GM18858 (cell line): Measurements from ENCODE around the gene OSCAR.
"Not testable (repeated sequence)": the region's sequence is repeated elsewhere in the genome, so short reads cannot be mapped to it uniquely, and the experiment has no call there.

Source experiments
- ATAC-seq: cut with Tn5 transposase; IDR thresholded peaks from one replicate; pipeline ENCODE4 v1.9.1; 2021; ENCODE audit not compliant: unreplicated experiment

The OSCAR gene

DNA sequence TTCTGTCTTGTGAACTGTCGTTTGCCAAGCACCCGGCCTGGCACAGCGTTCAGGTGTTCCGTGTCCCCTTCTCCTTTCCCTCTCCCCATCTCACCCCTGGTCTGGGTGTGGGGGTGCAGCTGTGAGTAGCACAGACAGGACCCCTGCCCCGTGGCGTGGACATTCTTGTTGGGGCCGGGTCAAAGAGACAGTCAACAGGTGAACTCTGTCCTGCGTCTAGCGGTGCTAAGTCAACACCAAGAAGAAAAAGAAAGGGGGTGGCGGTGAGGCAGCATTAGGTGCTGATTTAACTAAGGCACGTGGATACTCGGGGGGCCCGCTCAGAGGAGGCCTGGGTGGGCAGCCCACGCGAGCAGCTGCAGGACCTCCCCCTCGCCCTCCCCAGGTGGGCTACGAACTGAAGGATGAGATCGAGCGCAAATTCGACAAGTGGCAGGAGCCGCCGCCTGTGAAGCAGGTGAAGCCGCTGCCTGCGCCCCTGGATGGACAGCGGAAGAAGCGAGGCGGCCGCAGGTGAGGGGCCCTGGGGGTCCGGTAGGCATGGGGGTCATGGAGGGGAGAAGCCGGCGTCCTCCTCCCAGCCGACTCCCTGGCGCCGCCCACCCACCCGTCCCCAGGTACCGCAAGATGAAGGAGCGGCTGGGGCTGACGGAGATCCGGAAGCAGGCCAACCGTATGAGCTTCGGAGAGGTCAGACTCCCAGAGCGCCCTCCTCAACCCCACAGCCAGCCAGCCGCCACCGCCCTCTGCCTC, 27.3 kb upstream of the OSCAR start:
- no peak for ATAC-seq

DNA sequence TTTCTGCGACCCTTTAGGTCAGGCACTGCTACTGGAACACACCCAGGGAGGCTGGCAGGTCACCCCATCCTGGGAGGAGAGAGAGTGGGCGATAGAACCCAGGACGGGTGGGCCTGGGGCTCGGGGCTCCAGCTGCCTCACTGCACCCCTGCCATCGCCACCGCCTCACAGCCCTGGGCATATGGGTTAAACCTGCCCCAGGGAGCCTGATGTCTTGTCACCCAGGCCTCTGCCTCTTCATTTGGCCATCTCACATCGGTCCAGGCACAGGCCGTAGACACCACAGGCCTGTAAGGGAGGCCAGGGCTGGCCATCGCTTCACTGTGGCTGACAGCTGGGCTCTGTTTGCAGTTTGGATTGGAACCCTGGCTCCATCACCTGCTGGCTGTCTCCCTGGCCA, 25.1 kb upstream of the OSCAR start:
- ATAC-seq: no peak

DNA sequence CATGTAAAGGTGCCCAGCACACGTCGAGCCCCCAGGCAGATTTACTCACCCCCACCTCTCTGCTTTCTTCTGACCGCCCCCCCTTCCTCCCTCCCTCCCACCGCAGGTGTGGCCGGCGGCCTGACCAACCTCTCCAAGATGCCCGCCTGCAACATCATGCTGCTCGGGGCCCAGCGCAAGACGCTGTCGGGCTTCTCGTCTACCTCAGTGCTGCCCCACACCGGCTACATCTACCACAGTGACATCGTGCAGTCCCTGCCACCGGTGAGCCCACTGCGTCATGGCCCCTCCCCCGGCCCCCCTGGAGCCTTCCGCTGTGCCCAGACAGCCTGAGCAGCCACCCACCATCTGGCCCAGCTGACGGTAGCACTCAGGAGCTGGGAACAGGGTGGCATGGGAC, 23.8 kb upstream of the OSCAR start:
- ATAC-seq: no peak

DNA sequence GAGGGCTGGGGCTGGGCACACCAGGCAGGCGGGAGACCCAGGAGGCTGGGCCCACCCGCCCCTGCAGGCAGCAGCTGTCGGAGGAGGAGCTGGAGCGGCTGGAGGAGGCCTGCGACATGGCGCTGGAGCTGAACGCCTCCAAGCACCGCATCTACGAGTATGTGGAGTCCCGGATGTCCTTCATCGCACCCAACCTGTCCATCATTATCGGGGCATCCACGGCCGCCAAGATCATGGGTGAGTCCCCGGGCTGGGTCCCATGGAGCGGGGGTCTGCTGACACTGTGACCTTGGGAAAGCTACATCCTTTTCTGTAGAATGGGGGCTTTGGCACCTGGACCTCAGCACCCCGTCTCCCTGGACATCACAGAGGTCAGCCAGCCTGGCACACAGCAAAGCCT, 23.1 kb upstream of the OSCAR start:
- no peak for ATAC-seq

DNA sequence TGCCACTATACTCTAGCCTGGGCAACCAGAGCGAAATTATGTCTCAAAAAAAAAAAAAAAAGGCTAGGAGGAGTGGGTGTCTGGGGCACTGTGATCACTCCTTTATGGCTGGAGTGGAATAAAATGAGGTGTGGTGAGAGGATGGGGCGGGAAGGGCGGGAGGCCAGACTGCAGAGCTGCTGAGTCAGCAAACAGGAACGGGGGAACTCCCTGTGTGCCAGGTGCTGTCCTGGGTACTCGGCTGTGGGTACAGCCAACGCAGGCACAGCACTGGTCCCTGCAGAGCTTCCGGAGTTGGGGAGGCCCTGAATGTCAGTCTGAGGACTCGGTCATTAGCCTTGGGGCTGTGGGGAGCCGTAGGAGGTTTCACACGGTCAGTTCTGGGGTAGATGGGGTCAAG, 20.7 kb upstream of the OSCAR start:
- no peak for ATAC-seq

DNA sequence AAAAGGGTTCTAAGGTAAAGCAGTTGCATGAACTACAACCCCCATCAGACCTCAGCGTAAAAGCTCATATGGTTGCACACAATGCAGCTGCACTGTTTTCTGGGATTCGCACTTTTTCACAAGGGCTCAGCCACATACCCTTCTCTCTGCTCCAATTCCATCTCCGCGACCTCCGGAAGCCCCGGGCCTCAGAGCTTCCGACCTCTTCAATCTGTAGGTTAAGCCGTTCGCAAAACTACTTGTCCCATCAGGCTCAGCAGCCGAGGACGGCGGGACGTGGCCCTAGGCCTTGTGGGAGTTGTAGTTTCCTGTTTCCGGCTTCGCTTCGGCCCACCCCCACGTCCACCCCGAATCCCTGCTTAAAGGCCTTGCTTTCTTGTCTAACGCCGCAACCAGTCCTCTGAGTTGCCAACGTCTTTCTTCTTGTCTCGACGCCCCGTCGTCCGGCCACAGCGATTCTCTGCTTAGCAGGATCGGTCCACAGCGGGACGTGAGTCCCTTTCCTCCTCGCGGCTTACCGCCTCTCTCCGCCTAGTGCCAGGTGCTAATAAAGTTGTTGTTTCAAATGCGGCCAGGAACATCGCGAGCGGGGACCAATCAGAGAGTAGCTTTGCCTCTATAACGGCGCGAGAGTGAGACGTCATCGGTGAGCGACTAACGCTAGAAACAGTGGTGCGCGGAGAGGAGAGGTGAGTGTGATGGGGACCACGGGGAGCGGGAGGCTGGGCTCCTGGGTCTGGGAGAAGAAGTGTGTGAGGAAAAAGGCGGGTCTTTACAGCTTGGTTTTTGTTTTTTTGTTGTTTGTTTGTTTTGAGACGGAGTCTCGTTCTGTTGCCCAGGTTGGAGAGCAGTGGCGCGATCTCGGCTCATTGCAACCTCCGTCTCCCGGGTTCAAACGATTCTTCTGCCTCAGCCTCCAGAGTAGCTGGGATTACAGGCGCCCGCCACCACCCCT, 14.8 kb upstream of the OSCAR start, which contains the start of the genes PRPF31 and TFPT:
Gene PRPF31, plus strand, starts transcription at position 646 of the 955 bp plus-strand sequence. CDS start 2,525 bp downstream, outside the sequence.
Gene TFPT, minus strand, starts transcription at position 549 of the 955 bp plus-strand sequence. Its CDS starts 388 bp downstream, at position 161.
- peak; percentile 61 for ATAC-seq

DNA sequence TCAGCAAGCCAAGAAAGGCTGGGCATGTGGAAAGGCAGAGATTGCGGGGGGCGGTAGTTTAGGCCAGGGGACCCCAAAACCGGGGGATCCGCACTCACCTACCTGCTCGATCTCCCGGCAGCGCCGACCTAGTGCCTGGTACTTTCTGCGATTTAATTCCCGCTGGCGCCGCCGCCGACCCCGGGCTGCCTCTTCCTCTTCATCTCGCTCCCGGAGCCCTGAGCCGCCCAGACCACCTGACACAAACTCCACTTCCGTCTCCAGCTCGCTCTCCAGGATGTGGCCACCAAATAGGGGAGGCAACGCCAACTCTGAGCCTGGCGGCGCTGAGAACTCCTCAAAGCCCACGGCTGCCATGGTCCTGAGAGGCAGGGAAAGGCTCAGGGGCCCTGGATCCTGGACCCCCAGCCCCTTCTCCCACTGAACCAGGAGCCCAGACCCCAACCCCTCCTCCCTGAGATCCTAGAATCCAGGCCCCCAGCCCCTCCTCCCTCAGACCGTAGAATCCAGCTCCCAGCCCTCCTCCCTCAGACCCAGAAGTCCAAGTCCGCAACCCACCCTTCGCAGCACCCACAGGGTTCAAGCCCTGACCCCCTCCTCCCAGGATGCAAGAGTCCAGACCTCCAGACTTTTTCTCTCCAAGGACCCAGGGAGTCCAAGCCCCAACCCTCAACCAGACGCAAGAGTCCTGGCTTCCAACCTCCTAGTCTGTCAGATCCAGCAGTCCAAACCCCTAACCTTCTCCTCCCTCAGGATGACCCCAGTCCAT, 13.9 kb upstream of the OSCAR start:
- ATAC-seq: no peak

DNA sequence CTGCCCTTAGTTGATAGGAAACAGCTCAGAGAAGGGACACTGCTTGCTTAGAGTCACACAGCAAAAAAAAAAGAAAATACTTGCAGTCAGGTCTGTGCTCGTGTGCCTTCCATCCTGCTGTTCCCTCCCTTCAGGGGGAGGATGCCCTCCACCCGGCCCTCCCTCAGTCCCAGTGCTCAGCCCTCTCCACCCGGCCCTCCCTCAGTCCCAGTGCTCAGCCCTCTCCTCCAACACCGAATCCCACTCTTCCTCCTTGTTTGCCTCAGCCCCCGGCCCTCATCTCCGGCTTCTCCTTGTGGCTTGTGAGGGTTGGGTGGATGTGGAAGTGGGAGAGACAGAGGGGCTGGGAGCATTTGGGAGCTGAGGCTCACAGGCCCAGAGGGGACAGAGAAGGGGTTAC, 9.0 kb upstream of the OSCAR start:
- ATAC-seq: no peak

DNA sequence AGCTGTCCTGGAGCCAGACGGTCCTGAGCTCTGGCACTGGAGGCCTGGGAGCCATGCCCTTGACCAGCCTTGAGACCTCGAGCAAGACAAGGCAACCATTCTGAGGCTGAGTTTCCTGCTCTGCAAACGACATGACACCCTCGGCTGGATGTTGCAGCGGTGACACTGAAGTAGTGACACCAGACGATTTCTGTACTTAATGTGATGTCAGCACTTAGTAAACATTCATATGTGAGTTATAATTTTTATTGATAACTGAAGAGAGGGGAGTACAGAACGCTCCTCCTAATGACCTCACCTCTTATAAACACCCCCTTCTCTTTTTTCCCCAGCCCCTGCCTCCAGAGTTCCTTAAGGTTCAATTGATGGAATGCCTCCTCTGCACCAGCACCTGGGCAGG, 7.9 kb upstream of the OSCAR start:
- no peak for ATAC-seq

DNA sequence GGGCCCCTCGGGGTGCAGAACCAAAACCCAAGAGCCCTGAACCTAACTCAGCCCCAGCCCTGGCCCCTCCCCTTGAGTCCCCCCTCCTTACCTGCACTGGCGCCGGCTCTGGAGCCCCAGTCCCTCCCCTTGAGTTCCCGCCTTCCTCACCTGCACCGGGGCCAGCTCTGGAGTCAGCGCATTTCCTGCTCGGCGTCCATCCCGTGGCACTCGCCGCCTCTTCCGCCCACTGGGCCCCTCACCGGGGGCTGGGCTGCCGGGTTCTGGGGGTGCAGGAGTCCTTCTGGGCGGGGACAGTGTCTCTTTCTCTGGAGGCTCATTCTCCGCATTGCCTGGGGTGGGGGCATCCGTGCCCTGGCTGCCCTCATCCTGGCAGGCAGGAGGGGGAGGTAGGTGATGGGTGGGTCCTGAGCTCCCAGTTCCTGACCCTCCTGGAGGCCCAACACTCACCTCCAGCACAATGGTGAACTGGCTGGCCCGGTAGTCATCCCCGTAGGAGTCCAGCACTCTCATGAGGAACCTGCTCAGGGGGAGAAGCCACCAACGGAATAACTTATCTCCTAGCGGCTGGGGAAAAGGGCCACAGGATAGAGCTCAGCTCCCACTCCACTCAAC, 7.4 kb upstream of the OSCAR start:
- ATAC-seq: no peak

DNA sequence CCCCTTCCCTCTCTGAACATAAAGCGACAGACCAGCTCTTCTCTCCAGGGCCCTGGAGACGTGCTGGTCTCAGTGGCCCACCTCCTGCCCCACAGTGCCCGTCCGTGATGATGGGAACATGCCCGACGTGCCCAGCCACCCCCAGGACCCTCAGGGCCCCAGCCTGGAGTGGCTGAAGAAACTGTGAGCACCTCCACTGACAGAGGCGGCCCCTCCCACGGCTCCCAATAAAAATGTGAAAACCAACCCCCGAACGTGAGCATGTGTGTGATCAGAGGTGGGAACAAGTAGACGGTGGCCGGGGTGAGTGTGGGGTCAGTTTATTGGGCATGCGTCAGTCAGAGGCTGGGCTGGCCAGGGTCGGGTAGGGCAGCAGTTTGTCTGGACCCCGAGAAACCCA, 6.1 kb upstream of the OSCAR start:
- no peak for ATAC-seq

DNA sequence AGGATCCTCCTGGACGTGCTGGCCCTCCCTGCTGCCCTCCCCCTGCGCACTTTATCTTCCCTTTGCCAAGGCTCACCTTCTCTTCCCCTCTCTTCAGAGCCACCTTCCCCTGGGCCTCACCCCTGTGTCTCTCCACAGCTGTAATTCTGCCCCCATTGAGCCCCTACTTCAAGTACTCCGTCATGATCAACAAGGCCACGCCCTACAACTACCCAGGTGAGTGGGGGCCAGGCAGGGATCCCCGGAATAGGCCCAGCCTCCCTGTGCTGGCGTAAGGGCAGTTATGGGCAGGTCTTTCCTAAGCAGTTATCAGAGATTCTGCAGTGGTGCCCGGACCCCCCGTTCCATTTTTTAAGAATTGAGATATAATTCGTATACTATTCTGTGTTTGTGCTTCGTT, 5.2 kb upstream of the OSCAR start:
- ATAC-seq: no peak

DNA sequence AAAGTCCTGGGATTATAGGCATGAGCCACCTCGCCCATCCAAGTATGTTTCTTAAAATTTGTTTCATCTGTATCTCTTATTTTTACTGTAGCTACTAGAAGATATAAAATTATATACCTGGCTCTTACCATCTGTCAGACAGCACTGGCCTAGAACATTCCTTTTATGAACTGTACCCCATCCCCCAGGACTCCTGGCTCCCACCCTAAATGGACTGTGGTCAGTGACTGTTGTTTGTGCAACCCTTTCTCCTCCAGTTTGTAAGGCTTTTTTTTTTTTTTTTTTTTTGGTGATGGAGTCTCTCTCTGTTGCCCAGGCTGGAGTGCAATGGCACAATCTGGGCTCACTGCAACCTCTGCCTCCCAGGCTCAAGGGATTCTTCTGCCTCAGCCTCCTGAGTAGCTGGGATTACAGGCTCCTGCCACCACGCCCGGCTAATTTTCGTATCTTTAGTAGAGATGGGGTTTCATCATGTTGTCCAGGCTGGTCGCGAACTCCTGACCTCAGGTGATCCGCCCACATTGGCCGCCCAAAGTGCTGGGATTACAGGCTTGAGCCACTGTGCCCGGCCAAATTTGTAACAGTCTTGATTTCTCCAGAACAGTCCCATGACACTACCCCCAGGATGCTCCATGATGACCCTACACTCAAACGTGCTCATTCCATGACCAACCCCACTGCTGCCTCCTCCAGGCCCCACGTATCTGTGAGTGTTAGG, 4.6 kb upstream of the OSCAR start:
- ATAC-seq: no peak

DNA sequence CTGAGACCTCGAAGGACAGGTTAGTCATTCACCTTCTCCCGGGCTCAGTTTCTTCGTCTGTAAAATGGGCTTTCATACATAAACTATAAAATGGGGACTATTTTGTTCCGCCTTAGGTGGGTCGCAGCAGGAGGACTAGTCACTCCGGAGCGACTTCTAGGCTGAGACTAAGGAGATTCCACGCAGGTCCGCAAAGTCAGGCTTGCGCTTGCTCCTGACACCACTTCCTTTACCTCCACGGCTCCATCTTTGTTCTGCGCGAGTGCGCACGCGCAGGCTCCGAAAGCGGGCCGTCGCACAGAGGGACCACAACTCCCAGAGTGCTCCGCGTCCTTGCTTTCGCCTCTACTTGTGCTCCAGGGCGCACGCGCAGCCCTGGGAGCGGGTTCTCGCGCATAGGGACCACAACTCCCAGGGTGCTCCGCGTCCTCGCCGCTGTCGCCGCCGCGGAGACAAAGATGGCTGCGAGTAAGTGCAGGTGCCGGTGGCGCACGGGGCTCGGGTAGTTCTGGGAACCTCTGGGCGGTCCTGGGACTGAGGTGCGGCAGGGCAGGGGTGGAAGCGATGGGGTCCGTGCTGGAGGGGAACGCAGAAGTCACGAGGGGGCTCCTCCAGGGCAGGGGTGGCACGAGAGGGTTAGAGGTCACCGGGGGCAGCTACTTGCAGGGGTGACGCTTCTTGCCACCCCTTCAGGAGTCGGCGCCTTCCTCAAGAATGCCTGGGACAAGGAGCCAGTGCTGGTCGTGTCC, 2.0 kb upstream of the OSCAR start, which contains the start of gene NDUFA3:
Gene NDUFA3, plus strand, starts transcription at position 435 of the 749 bp plus-strand sequence. Its CDS starts 24 bp downstream, at position 459.
- peak; percentile 94 for ATAC-seq

DNA sequence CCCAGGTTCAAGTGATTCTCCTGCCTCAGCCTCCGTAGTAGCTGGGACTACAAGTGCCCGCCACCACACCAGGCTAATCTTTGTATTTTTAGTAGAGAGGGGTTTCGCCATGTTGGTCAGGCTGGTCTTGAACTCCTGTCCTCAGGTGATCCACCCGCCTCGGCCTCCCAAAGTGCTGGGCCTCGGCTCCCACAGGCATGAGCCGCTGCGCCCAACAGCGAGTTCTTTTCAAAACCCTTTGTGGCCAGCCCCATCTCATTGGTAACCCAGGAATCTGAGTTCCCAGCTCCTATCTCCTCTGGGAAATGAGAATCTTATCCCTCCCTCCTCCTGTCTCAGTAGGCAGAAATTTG, 724 bp downstream of the OSCAR start:
- not testable (repeated sequence) for ATAC-seq

DNA sequence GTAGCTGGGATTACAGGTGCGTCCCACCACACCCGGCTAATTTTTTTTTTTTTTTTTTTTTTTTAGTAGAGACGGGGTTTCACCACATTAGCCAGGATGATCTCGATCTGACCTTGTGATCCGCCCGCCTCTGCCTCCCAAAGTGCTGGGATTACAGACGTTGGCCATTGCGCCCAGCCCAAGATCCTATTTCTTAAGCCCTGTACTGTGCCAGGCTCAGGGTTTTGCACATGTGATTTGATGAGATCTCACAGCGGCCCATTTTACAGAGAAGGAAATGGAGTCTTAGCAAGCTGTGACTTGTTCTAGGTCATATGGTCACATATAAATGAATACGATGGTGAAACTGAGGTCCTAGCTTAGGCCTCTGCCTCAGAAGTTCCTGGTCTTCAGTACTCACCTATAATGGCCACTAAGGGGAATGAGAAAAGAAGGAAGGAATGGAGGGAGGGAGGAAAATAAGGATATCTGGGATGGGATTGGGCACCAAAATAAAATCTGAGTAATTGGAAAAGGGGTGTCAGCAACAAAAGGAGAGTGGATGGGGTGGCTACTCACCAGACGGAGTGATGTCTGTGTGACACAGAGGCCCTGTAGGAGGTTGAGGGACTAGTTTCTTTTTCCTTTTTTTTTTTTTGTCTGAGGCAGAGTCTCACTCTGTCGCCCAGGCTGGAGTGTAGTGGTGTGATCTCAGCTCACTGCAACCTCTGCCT, 1.3 kb downstream of the OSCAR start:
- no peak for ATAC-seq

DNA sequence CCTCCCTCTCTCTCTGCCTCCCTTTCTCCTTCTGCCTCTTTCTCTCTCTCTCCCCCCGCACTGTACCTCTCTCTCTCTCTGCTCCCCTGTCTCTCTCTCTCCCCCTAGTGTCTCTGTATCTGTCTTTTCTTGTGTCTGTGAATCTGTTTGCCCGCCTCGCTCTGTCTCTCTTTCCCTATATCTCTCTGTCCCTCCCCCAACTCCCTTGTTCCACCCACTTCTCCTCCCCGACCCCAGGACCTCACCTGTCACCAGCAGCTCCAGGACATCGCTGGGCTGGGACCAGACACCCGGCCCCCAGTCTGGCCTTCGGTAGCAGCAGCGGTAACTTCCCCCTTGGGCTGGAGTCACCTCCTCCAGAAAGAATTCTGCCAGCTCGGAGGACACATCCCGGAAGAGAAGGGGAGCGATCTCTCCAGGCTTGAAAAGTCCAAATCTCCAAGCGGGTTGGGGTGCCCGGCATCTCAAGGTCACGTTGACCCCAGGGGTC, 3.9 kb downstream of the OSCAR start:
- no peak for ATAC-seq

DNA sequence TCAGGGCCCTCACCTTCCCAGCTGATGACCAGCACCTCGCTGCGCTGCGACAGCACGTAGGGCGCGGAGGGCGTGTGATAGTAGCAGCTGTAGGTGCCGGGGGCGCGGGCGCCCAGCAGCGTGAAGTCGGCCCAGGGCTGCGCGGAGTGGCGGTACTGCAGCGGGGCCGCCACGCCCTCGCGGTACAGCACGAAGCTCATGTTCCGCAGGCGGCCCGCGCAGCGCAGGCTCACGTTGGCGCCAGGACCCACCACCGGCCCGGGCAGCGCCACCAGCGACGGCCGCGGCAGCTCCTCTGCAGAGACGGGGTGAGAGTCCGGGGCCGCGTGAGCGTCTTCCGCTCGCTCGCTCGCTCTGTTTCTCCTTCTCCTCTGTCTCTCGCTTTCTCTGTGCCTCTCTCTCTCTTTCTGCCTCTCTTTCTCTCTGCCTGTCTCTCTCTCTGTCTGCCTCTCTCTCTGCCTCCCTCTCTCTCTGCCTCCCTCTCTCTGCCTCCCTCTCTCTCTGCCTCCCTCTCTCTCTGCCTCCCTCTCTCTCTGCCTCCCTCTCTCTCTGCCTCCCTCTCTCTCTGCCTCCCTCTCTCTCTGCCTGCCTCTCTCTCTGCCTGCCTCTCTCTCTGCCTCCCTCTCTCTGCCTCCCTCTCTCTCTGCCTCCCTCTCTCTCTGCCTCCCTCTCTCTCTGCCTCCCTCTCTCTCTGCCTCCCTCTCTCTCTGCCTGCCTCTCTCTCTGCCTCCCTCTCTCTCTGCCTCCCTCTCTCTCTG, 4.6 kb downstream of the OSCAR start:
- ATAC-seq: not testable (repeated sequence)
